Measurements from ENCODE around the gene IVNS1ABP. TPM values are rescaled to one million over a fixed set of nuclear protein-coding genes. Genes with fewer than 3 reads are reported as not detected.

The IVNS1ABP gene
- total and polyA plus RNA-seq, 2 experiments from 2014 or later: 73.5 to 162 TPM

DNA sequence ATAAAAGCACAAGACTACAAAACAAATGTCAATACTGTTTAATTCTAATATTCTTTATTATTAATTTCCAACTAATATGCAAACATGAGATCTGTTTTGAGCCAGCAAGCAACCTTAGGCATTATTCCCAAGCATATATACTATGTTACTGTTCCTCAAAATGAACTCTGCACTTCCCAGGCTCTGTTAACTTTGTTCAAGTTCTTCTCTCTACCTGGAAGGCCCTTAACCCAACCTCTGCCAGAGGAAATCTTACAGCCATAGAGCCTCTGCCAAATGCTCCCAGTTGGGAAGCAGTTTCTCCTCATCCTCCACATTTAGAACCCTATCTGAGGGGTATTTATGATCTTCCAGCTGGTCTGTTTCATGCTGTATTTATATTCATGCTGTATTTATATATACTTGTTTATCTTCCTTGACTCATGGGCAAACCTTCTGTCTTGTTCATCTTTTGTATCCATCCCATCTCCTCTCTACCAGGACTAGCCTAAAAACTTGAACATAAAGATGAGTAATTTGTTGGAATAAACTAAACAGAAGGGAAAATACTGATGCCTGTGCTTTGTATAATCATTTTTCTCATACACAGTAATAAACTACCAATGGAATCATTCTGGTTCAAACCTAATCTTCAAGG lies 5.3 kb downstream of the IVNS1ABP start:
- peaks cover 21% of the 10 kb centered on the region for H3K4me1 ChIP-seq (ENCODE audit: insufficient read depth)
- DNase-seq (ENCODE audit: low spot score) (no peak), ATAC-seq (no peak)
- Mint-ChIP-seq H3K36me3 (ENCODE audit: low read depth) (peaks cover 54% of the 10 kb centered on the region), H3K27ac (no peak overlapping the region), H3K9me3 (no peaks in the 10 kb centered on the region), H3K27me3 (ENCODE audit: insufficient read depth, low read depth, poor library complexity) (peaks cover 3% of the 10 kb centered on the region), H3K4me1 (peaks cover 32% of the 10 kb centered on the region; the same call in 2 of the 3 replicates), H3K4me3 (peak overlapping the region; percentile 4; the same call in 2 of the 3 replicates)
- H3K9me2 ChIP-seq (ENCODE audit: insufficient read depth): no peaks in the 10 kb centered on the region
- H3K36me3 ChIP-seq (ENCODE audit: insufficient read depth): peaks cover 46% of the 10 kb centered on the region
- no peak overlapping the region for H3K4me3 ChIP-seq
- TF ChIP-seq JUNB (IDR thresholded peaks at IDR 0.05; ENCODE audit: unreplicated experiment): no peak
- TF ChIP-seq EZH2 (IDR thresholded peaks at IDR 0.05; ENCODE audit: low read depth, unreplicated experiment): no peak
- peaks cover 30% of the 10 kb centered on the region for H4K20me1 ChIP-seq (replicated peaks; ENCODE audit: insufficient read depth)
- peaks cover 98% of the 10 kb centered on the region for H3K79me2 ChIP-seq (replicated peaks; ENCODE audit: insufficient read depth)
- peak overlapping the region; percentile 90 for H3K4me2 ChIP-seq
- H3F3A ChIP-seq (replicated peaks; ENCODE audit: low read depth): no peaks in the 10 kb centered on the region
- H2AFZ ChIP-seq: no peak overlapping the region
- no peak overlapping the region for H3K27ac ChIP-seq (ENCODE audit: low read depth)
- no peaks in the 10 kb centered on the region for H3K27me3 ChIP-seq (ENCODE audit: insufficient read depth)

DNA sequence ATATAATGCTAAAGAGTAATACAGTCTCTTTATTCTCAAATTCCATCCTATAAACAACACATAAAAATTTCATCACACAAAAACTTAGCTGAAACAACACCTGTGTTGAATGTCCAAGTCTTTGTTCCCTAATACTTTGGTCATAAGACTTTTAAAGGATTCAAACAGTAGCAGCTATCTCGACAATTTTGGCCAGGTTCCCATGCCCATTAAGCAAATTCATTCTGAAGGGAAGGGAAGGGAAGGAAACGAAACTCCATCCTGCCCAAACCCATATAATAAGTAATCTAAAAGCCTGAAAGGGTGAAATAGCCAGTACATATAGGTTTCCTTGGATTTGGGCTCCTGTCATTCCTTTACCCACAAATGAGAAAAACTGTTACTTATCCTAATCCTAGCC lies 7.5 kb downstream of the IVNS1ABP start:
- peaks cover 84% of the 10 kb centered on the region for H3K79me2 ChIP-seq (replicated peaks; ENCODE audit: insufficient read depth)
- peaks cover 21% of the 10 kb centered on the region for H3K4me1 ChIP-seq (ENCODE audit: insufficient read depth)
- H3K27me3 ChIP-seq (ENCODE audit: insufficient read depth): no peaks in the 10 kb centered on the region
- no peak overlapping the region for H2AFZ ChIP-seq
- Mint-ChIP-seq H3K4me1 (peaks cover 35% of the 10 kb centered on the region; the same call in 2 of the 3 replicates), H3K4me3 (no peak overlapping the region), H3K27ac (no peak overlapping the region), H3K9me3 (no peaks in the 10 kb centered on the region), H3K27me3 (ENCODE audit: insufficient read depth, low read depth, poor library complexity) (no peaks in the 10 kb centered on the region), H3K36me3 (ENCODE audit: low read depth) (peaks cover 65% of the 10 kb centered on the region)
- H3F3A ChIP-seq (replicated peaks; ENCODE audit: low read depth): no peaks in the 10 kb centered on the region
- no peak overlapping the region for H3K4me2 ChIP-seq
- H3K4me3 ChIP-seq: no peak overlapping the region
- peaks cover 26% of the 10 kb centered on the region for H4K20me1 ChIP-seq (replicated peaks; ENCODE audit: insufficient read depth)
- peaks cover 67% of the 10 kb centered on the region for H3K36me3 ChIP-seq (ENCODE audit: insufficient read depth)
- H3K9me2 ChIP-seq (ENCODE audit: insufficient read depth): no peaks in the 10 kb centered on the region
- DNase-seq (ENCODE audit: low spot score) (no peak), ATAC-seq (no peak)
- no peak overlapping the region for H3K27ac ChIP-seq (ENCODE audit: low read depth)
- no peak for TF ChIP-seq EZH2 (IDR thresholded peaks at IDR 0.05; ENCODE audit: low read depth, unreplicated experiment)
- no peak for TF ChIP-seq ZNF114 (CRISPR knock-in tag; IDR thresholded peaks at IDR 0.05)
- no peak for TF ChIP-seq CREB1 (CRISPR knock-in tag; IDR thresholded peaks at IDR 0.05; ENCODE audit: low read depth)
- TF ChIP-seq POLR2AphosphoS5 (IDR thresholded peaks at IDR 0.05; ENCODE audit: low read depth): no peak
- no peak for TF ChIP-seq EZH2phosphoT487 (IDR thresholded peaks at IDR 0.05; ENCODE audit: unreplicated experiment)
- TF ChIP-seq JUNB (IDR thresholded peaks at IDR 0.05; ENCODE audit: unreplicated experiment): no peak
- TF ChIP-seq NANOG (IDR thresholded peaks at IDR 0.05; ENCODE audit: borderline replicate concordance): no peak
- TF ChIP-seq ZNF331 (CRISPR knock-in tag; IDR thresholded peaks at IDR 0.05; ENCODE audit: low read depth): no peak
- no peak for TF ChIP-seq STAT1 (IDR thresholded peaks at IDR 0.05; ENCODE audit: unreplicated experiment)
- TF ChIP-seq ZNF462 (CRISPR knock-in tag; IDR thresholded peaks at IDR 0.05): no peak
- TF ChIP-seq, protein P1, sequence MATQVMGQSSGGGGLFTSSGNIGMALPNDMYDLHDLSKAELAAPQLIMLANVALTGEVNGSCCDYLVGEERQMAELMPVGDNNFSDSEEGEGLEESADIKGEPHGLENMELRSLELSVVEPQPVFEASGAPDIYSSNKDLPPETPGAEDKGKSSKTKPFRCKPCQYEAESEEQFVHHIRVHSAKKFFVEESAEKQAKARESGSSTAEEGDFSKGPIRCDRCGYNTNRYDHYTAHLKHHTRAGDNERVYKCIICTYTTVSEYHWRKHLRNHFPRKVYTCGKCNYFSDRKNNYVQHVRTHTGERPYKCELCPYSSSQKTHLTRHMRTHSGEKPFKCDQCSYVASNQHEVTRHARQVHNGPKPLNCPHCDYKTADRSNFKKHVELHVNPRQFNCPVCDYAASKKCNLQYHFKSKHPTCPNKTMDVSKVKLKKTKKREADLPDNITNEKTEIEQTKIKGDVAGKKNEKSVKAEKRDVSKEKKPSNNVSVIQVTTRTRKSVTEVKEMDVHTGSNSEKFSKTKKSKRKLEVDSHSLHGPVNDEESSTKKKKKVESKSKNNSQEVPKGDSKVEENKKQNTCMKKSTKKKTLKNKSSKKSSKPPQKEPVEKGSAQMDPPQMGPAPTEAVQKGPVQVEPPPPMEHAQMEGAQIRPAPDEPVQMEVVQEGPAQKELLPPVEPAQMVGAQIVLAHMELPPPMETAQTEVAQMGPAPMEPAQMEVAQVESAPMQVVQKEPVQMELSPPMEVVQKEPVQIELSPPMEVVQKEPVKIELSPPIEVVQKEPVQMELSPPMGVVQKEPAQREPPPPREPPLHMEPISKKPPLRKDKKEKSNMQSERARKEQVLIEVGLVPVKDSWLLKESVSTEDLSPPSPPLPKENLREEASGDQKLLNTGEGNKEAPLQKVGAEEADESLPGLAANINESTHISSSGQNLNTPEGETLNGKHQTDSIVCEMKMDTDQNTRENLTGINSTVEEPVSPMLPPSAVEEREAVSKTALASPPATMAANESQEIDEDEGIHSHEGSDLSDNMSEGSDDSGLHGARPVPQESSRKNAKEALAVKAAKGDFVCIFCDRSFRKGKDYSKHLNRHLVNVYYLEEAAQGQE (IDR thresholded peaks at IDR 0.05; ENCODE audit: unreplicated experiment): no peak
